A549 (cell line): ENCODE results near the gene HELZ2. TPM values are rescaled to one million over a fixed set of nuclear protein-coding genes. Genes with fewer than 3 reads are reported as not detected.
"Not testable (repeated sequence)": the region's sequence is repeated elsewhere in the genome, so short reads cannot be mapped to it uniquely, and the experiment has no call there.

Experiments
- ATAC-seq, 2 experiments: fragments of 200-7000 bp in 1 of 2; fragments of >200 bp in 1 of 2; cut with Nextera tagmentation in 1 of 2; cut with Tn5 transposase in 1 of 2; 3 replicates each; pipeline versions ENCODE4 v1.8.0 to v1.9.1; 2018 to 2020; ENCODE audit warnings: mild to moderate bottlenecking in 1 of 2, moderate library complexity in 1 of 2
- CTCF ChIA-PET: fragments of 300-600 bp; sonication (Branson Sonifier 250); formaldehyde crosslinking; extraction: SDS; loops from one replicate; lab custom pipeline; 2021; ENCODE audit warnings: antibody characterized with exemption, inconsistent platforms; lab: Yijun Ruan, JAX
- POLR2A ChIA-PET: fragments of 350-600 bp; formaldehyde crosslinking; extraction: SDS; loops from one replicate; lab custom pipeline; 2021; ENCODE audit warnings: antibody characterized with exemption, inconsistent platforms; lab: Yijun Ruan, JAX
- DNase-seq, 2 experiments: peaks; one replicate each; pipeline versions ENCODE4 v3.0.0 to v3.0.0-alpha.2; 2011 to 2016; ENCODE audit warnings: low read depth in 1 of 2, low spot score in 1 of 2
- FAIRE-seq: peaks from 2 replicates; lab custom pipeline; 2011; peaks lifted over from hg19 to GRCh38; lab: Jason Lieb, UNC
- H3K27ac ChIP-seq, 2 experiments: fragments of >200 bp; sonication (Bioruptor Twin); formaldehyde crosslinking; 3 replicates each; pipeline ENCODE4 v1.5.1; 2016 to 2017
- H3K4me1 ChIP-seq: fragments of >200 bp; sonication (Bioruptor Twin); formaldehyde crosslinking; 3 replicates; pipeline ENCODE4 v1.6.1; 2016
- H3K4me2 ChIP-seq: fragments of >200 bp; sonication (Bioruptor Twin); formaldehyde crosslinking; 3 replicates; pipeline ENCODE4 v1.6.1; 2016
- H3K4me3 ChIP-seq: fragments of >200 bp; sonication (Bioruptor Twin); formaldehyde crosslinking; 3 replicates; pipeline ENCODE4 v1.5.1; 2016
- H3K9me3 ChIP-seq: fragments of >200 bp; sonication (Bioruptor Twin); formaldehyde crosslinking; 3 replicates; pipeline ENCODE4 v1.6.1; 2016
- CHD4 ChIP-seq: fragments of 200-600 bp; sonication (generic); IDR thresholded peaks from 2 replicates; pipeline ENCODE4 v1.6.1; 2016; ENCODE audit warnings: antibody characterized with exemption, mild to moderate bottlenecking, borderline replicate concordance
- CTCF ChIP-seq: fragments of >200 bp; sonication (Bioruptor Twin); formaldehyde crosslinking; IDR thresholded peaks from 3 replicates; pipeline ENCODE4 v1.5.1; 2016
- EHF ChIP-seq: fragments of 250-450 bp; sonication (Bioruptor Pico); IDR thresholded peaks from 2 replicates; pipeline ENCODE4 v1.5.0; 2020; ENCODE audit warnings: mild to moderate bottlenecking
- GATA3 ChIP-seq: IDR thresholded peaks from 2 replicates; pipeline ENCODE4 v1.6.1; 2012; ENCODE audit warnings: borderline replicate concordance
- HOXB5 ChIP-seq: fragments of 250-450 bp; sonication (Bioruptor Pico); IDR thresholded peaks from 2 replicates; pipeline ENCODE4 v1.5.0; 2020; ENCODE audit warnings: mild to moderate bottlenecking, moderate library complexity
- JUN ChIP-seq, 2 experiments: fragments of >200 bp; sonication (Bioruptor Twin); formaldehyde crosslinking; IDR thresholded peaks; 2 replicates in 1 of 2; 3 replicates in 1 of 2; pipeline ENCODE4 v1.6.1; 2016 to 2017
- MAFK ChIP-seq: fragments of 450-650 bp; IDR thresholded peaks from 2 replicates; pipeline ENCODE4 v1.6.1; 2014; ENCODE audit not compliant: partially characterized antibody
- MAZ ChIP-seq: fragments of 150-350 bp; IDR thresholded peaks from 2 replicates; pipeline ENCODE4 v1.6.1; 2014; ENCODE audit warnings: antibody characterized with exemption, low read depth, low read length, borderline replicate concordance
- NR3C1 ChIP-seq: fragments of >200 bp; sonication (Bioruptor Twin); formaldehyde crosslinking; IDR thresholded peaks from 3 replicates; pipeline ENCODE4 v1.6.1; 2017
- POLR2A ChIP-seq: IDR thresholded peaks from 2 replicates; pipeline ENCODE4 v1.6.1; 2012; ENCODE audit warnings: mild to moderate bottlenecking, low read length
- RCOR1 ChIP-seq: fragments of 150-350 bp; IDR thresholded peaks from 2 replicates; pipeline ENCODE4 v1.6.1; 2014; ENCODE audit warnings: antibody characterized with exemption, low read length, low read depth
- REST ChIP-seq: fragments of 200-600 bp; sonication (generic); IDR thresholded peaks from 2 replicates; pipeline ENCODE4 v1.6.1; 2016; ENCODE audit warnings: antibody characterized with exemption, mild to moderate bottlenecking, moderate library complexity
- RFX5 ChIP-seq: fragments of 450-650 bp; IDR thresholded peaks from 2 replicates; pipeline ENCODE4 v1.7.1; 2014; ENCODE audit warnings: antibody characterized with exemption, mild to moderate bottlenecking, moderate library complexity
- RNF2 ChIP-seq: fragments of 200-600 bp; sonication (generic); IDR thresholded peaks from 2 replicates; pipeline ENCODE4 v1.6.1; 2016; ENCODE audit warnings: low read depth, mild to moderate bottlenecking, antibody characterized with exemption, moderate library complexity, borderline replicate concordance
- TFCP2L1 ChIP-seq: fragments of 250-450 bp; sonication (Bioruptor Pico); IDR thresholded peaks from 2 replicates; pipeline ENCODE4 v1.5.0; 2021; ENCODE audit warnings: mild to moderate bottlenecking
- ZFP36 ChIP-seq: fragments of 450-650 bp; IDR thresholded peaks from 2 replicates; pipeline ENCODE4 v1.6.1; 2014; ENCODE audit warnings: borderline replicate concordance; ENCODE audit not compliant: partially characterized antibody
- ZNF302 ChIP-seq: fragments of 250-450 bp; sonication (Bioruptor Pico); IDR thresholded peaks from 2 replicates; pipeline ENCODE4 v1.9.0; 2021; ENCODE audit warnings: inconsistent platforms, mild to moderate bottlenecking, moderate library complexity
- WGBS: methylation state at CpG from one replicate; pipeline ENCODE4 v1.1.6; 2017; ENCODE audit errors: missing lambda C conversion rate; 5-methylcytosine and 5-hydroxymethylcytosine counted together
- polyA plus RNA-seq, 4 experiments: library from polyadenylated mRNA; depleted of rRNA in 3 of 4; stranded (reverse); fragments of >200 nt; fragmentation: RNase III in 1 of 4; extraction: RNeasy Plus Mini Kit Qiagen cat#74134 plus additional on column Dnase treatment in 1 of 4; gene quantifications; 2 replicates in 3 of 4; 3 replicates in 1 of 4; pipeline ENCODE4 v1.2.3, GENCODE V29; 2011 to 2017

The HELZ2 gene
- polyA plus RNA-seq, 2 of the 4 experiments (the other 2 are of a cell fraction) = 3.2 to 4.5 TPM

- no peak for FAIRE-seq
- POLR2A ChIA-PET = no interaction called here
- ATAC-seq = no peak
- no peak overlapping the region for H3K4me3 ChIP-seq
- WGBS = 91% methylated on average over 9 of the region's 16 CpGs
- DNase-seq = no peak
- TF ChIP-seq TFCP2L1 (CRISPR knock-in tag) = no peak
- peak; percentile 75 for TF ChIP-seq ZFP36
- TF ChIP-seq EHF (CRISPR knock-in tag) = no peak
- no peak for TF ChIP-seq RNF2
- TF ChIP-seq REST = no peak
- TF ChIP-seq CHD4 = no peak
- TF ChIP-seq MAZ = no peak
- TF ChIP-seq, all 56 proteins: peak for 1
- H3K27ac ChIP-seq = no peak overlapping the region
- H3K4me2 ChIP-seq = no peak overlapping the region
- CTCF ChIA-PET = interaction anchor here (1.3 to 7.6 kb wide), 2 partner anchors 22 to 413 kb away, joined by 4 to 49 read pairs; partner anchors contain the start of gene PTK6
- H3K9me3 ChIP-seq = no peaks in the 10 kb centered on the region
- H3K4me1 ChIP-seq = no peaks in the 10 kb centered on the region
Observed at GRCh38 chr20:63560333-63560805, 13.7 kb downstream of the HELZ2 start.

DNA sequence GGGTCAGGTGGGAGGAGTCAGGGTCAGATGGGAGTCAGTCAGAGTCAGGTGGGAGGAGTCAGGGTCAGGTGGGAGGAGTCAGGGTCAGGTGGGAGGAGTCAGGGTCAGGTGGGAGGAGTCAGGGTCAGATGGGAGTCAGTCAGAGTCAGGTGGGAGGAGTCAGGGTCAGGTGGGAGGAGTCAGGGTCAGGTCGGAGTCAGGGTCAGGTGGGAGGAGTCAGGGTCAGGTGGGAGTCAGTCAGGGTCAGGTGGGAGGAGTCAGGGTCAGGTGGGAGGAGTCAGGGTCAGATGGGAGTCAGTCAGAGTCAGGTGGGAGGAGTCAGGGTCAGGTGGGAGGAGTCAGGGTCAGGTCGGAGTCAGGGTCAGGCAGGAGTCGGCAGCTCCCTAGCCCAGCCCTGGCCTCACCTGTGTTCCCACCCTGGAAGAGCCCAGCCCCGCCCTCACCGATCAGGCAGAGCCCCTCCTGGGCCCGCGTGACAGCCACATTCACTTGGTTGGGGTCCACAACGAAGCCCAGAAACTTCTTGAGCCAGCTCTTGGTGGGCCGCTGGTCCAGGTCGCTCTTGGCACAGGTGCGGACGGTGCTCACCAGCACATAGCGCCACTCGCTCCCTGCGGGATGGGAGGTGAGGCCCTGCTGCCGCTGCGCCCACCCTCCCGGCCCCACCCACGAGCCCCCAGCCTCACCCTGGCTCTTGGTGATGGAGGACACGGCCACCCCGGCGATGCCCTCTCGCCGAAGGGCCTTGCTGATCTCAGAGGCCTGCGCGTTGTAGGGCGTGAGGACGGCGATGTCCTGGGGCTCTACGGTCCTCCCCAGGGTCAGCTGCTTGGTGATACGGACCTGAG is 14.3 kb downstream of the HELZ2 start:
- CTCF ChIA-PET = interaction anchor here (1.3 to 7.6 kb wide), 2 partner anchors 21 to 414 kb away, joined by 4 to 49 read pairs; partner anchors contain the start of gene PTK6
- not testable (repeated sequence) for ATAC-seq

DNA sequence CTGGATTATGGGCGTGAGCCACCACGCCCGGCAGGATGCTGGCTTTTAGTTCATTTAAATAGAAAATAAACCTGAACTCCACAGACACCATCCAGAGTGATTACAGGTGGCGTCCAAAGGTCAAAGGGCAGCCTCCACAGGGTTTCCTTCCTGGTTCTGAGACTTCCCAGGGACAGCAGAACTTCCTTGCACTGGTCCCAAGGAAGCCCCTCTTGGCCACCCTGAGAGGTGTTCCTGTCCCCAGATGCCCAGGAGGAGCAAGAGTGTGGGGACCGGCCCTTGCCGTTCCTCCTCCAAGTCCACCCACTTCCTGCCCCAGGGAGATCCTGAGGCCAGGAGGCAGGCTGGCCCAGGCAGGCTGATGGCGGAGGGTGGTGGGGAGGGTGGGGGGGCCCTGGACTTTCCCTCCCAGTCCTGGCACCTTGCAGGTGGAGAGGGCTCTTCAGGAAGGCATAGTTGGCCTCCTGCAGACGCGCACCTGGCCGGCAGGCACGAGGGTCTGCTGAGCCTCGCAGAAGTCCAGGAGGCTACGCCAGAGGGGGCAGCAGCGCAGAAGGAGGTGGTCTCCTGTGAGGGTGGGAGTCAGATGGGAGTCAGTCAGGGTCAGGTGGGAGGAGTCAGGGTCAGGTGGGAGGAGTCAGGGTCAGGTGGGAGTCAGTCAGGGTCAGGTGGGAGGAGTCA is 15.1 kb downstream of the HELZ2 start:
- Histone ChIP-seq H3K4me3 (no peak overlapping the region), H3K4me1 (0 out of 3 replicates have a peak, but pooled peaks cover 3% of the 10 kb centered on the region), H3K27ac (no peak overlapping the region), H3K4me2 (no peak overlapping the region), H3K9me3 (no peaks in the 10 kb centered on the region)
- ATAC-seq (no peak), FAIRE-seq (no peak), DNase-seq (no peak)
- TF ChIP-seq POLR2A (no peak), ZNF302 (no peak), GATA3 (no peak), EHF (CRISPR knock-in tag) (no peak), MAFK (no peak)
- ChIA-PET POLR2A (no interaction called here), CTCF (no interaction called here)
- 96% methylated on average over 11 of the region's 14 CpGs for WGBS

More for the DNA sequence above, 14.3 kb downstream of the HELZ2 start:
- H3K4me3 ChIP-seq, H3K4me2 ChIP-seq, FAIRE-seq, H3K9me3 ChIP-seq, POLR2A ChIA-PET, DNase-seq, H3K27ac ChIP-seq, H3K4me1 ChIP-seq: not testable (repeated sequence)
- WGBS = 96% methylated on average over 10 of the region's 31 CpGs

DNA sequence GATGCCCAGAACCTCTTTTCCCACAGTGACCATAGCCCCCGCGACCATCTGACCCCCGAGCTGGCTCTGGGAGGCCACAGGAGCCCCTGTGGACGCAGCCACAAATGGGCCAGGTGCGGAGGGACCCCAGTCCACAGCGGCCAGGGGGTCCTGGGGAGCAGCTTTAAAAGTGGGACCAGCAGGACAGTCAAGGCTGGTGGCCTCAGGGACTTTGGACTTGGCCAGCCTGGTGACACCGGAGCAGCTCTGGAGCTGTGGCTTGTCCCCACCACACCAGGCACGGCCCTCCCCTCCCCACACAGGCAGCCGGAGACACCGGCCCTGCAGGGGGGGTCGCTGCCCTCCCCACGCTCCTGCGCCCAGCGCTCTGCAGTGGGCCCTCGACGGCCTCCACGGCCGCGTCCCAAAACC is 16.6 kb downstream of the HELZ2 start:
- WGBS = 91% methylated on average over 15 of the region's 19 CpGs
- DNase-seq (no peak), ATAC-seq (no peak), FAIRE-seq (no peak)
- ChIA-PET POLR2A (no interaction called here), CTCF (interaction anchor here (9.1 kb wide), 1 partner anchor 18 kb away, joined by 93 read pairs; the partner anchor contains the start of gene PTK6)
- no peaks in the 10 kb centered on the region for H3K9me3 ChIP-seq
- TF ChIP-seq RCOR1 = no peak
- TF ChIP-seq MAFK = no peak
- TF ChIP-seq JUN (IDR thresholded peaks at IDR 0.05) = no peak
- TF ChIP-seq CTCF = no peak
- TF ChIP-seq HOXB5 = no peak
- no peak for TF ChIP-seq ZFP36
- TF ChIP-seq MAZ = no peak
- no peak for TF ChIP-seq RFX5
- TF ChIP-seq NR3C1 = no peak
- no peak overlapping the region for H3K4me3 ChIP-seq
- no peak overlapping the region for H3K4me2 ChIP-seq
- H3K4me1 ChIP-seq = peaks cover 4% of the 10 kb centered on the region; the same call in 1 of the 3 replicates
- no peak overlapping the region for H3K27ac ChIP-seq
